OCI-LY1 (cell line): ENCODE results near the gene BBS9.

Experiments used
- H2AFZ ChIP-seq: fragments of 200-600 bp; sonication (generic), shearing (Covaris generic); 2 replicates; pipeline ENCODE4 v1.6.0; 2014; ENCODE audit warnings: antibody characterized with exemption, mild to moderate bottlenecking, low read length
- H3F3A ChIP-seq: fragments of 200-600 bp; sonication (generic), shearing (Covaris generic); 2 replicates; pipeline ENCODE4 v1.6.0; 2014; ENCODE audit warnings: mild to moderate bottlenecking, antibody characterized with exemption, low read length, moderate library complexity; ENCODE audit not compliant: insufficient read depth
- H3K27ac ChIP-seq: fragments of 200-600 bp; sonication (generic); 2 replicates; pipeline ENCODE4 v1.5.1; 2014; ENCODE audit warnings: low read length, mixed run types, mild to moderate bottlenecking, low read depth; ENCODE audit not compliant: poor library complexity, severe bottlenecking
- H3K27me3 ChIP-seq: fragments of 200-600 bp; sonication (generic); 2 replicates; pipeline ENCODE4 v1.6.0; 2014; ENCODE audit warnings: antibody characterized with exemption, mild to moderate bottlenecking, low read length, moderate library complexity; ENCODE audit not compliant: insufficient read depth
- H3K36me3 ChIP-seq: fragments of 200-600 bp; sonication (generic); 2 replicates; pipeline ENCODE4 v1.6.1; 2014; ENCODE audit warnings: mild to moderate bottlenecking, antibody characterized with exemption, low read length, moderate library complexity, mixed read lengths; ENCODE audit not compliant: insufficient read depth
- H3K4me1 ChIP-seq: fragments of 200-600 bp; sonication (generic); 2 replicates; pipeline ENCODE4 v1.5.1; 2014; ENCODE audit warnings: mild to moderate bottlenecking, low read length, moderate library complexity; ENCODE audit not compliant: insufficient read depth, severe bottlenecking
- H3K4me2 ChIP-seq: fragments of 200-600 bp; sonication (generic), shearing (Covaris generic); 2 replicates; pipeline ENCODE4 v1.6.1; 2014; ENCODE audit warnings: low read length
- H3K4me3 ChIP-seq: fragments of 200-600 bp; sonication (generic); 2 replicates; pipeline ENCODE4 v1.5.1; 2014; ENCODE audit warnings: low read length, low read depth, mild to moderate bottlenecking, mixed read lengths; ENCODE audit not compliant: poor library complexity, severe bottlenecking
- H3K79me2 ChIP-seq: fragments of 200-600 bp; shearing (Covaris generic); 2 replicates; pipeline ENCODE4 v1.6.1; 2016; ENCODE audit warnings: mixed run types, low read length, mixed read lengths; ENCODE audit not compliant: insufficient read depth
- H3K9ac ChIP-seq: fragments of 200-600 bp; sonication (generic), shearing (Covaris generic); 2 replicates; pipeline ENCODE4 v1.6.1; 2014; ENCODE audit warnings: mild to moderate bottlenecking, low read length, mixed read lengths
- H3K9me2 ChIP-seq: fragments of 200-600 bp; sonication (generic), shearing (Covaris generic); 2 replicates; pipeline ENCODE4 v1.6.1; 2014; ENCODE audit warnings: low read depth, mild to moderate bottlenecking, low read length, mixed read lengths
- H3K9me3 ChIP-seq: fragments of 200-600 bp; shearing (Covaris generic); 2 replicates; pipeline ENCODE4 v1.6.1; 2014; ENCODE audit warnings: low read length, mixed read lengths
- H4K20me1 ChIP-seq: fragments of 200-600 bp; sonication (generic), shearing (Covaris generic); 2 replicates; pipeline ENCODE4 v1.6.0; 2016; ENCODE audit warnings: mild to moderate bottlenecking, low read length; ENCODE audit not compliant: insufficient read depth
- CTCF ChIP-seq: fragments of 200-600 bp; sonication (generic), shearing (Covaris generic); IDR thresholded peaks from 2 replicates; pipeline ENCODE4 v1.5.1; 2017; ENCODE audit warnings: mild to moderate bottlenecking, antibody characterized with exemption, low read length, moderate library complexity, mixed read lengths
- EZH2 ChIP-seq: fragments of 200-600 bp; sonication (generic), shearing (Covaris generic); IDR thresholded peaks from 2 replicates; pipeline ENCODE4 v1.8.0; 2017; ENCODE audit warnings: borderline replicate concordance, mixed run types, mild to moderate bottlenecking, antibody characterized with exemption, low read length, moderate library complexity, mixed read lengths

BBS9 gene

DNA sequence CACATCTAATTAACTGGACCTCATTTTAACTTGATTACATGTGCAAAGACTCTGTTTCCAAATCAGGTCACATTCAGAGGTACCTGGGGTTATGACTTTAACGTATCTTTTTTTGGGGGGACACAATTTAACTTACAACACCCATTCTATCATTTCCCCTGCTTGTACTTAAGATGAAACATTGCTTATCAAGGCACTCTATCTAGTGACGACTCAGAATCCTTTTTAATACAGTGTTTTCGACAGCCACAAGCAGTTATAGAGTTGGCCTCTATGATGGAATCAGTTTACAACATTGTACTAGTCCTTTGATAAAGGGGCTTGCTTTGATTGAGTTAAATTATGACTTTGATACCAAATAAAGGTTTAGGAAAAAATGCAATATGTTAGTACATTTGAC is 22.7 kb downstream of the BBS9 start:
- Histone ChIP-seq H3K27ac (no peak overlapping the region), H3K4me1 (no peaks in the 10 kb centered on the region), H3F3A (no peaks in the 10 kb centered on the region), H3K4me3 (no peak overlapping the region), H2AFZ (no peak overlapping the region), H3K79me2 (no peaks in the 10 kb centered on the region), H4K20me1 (no peaks in the 10 kb centered on the region), H3K4me2 (no peak overlapping the region), H3K27me3 (no peaks in the 10 kb centered on the region), H3K9ac (no peak overlapping the region), H3K9me3 (no peaks in the 10 kb centered on the region), H3K9me2 (no peaks in the 10 kb centered on the region), H3K36me3 (no peaks in the 10 kb centered on the region)
- TF ChIP-seq CTCF, result no peak
- no peak for TF ChIP-seq EZH2

- H2AFZ ChIP-seq, result no peak overlapping the region
- H3F3A ChIP-seq, result no peaks in the 10 kb centered on the region
- no peak overlapping the region for H3K4me3 ChIP-seq
- no peaks in the 10 kb centered on the region for H3K27me3 ChIP-seq
- H3K27ac ChIP-seq, result no peak overlapping the region
- H3K4me2 ChIP-seq, result no peak overlapping the region
- H3K9ac ChIP-seq, result no peak overlapping the region
- no peak for TF ChIP-seq EZH2
- TF ChIP-seq CTCF, result no peak
- H4K20me1 ChIP-seq, result no peaks in the 10 kb centered on the region
- no peaks in the 10 kb centered on the region for H3K79me2 ChIP-seq
- no peaks in the 10 kb centered on the region for H3K36me3 ChIP-seq
- H3K9me2 ChIP-seq, result no peaks in the 10 kb centered on the region
- H3K4me1 ChIP-seq, result no peaks in the 10 kb centered on the region
- H3K9me3 ChIP-seq, result no peaks in the 10 kb centered on the region
These were observed 26.4 kb downstream of the BBS9 start for GRCh38 chr7:33155811-33156210.

GRCh38 chr7:33156441-33156840 is 27.1 kb downstream of the BBS9 start:
- TF ChIP-seq CTCF (no peak), EZH2 (no peak)
- H3K9ac ChIP-seq, result no peak overlapping the region
- H3K9me3 ChIP-seq, result no peaks in the 10 kb centered on the region
- H3K4me1 ChIP-seq, result no peaks in the 10 kb centered on the region
- H3K4me3 ChIP-seq, result no peak overlapping the region
- no peaks in the 10 kb centered on the region for H3K79me2 ChIP-seq
- H2AFZ ChIP-seq, result no peak overlapping the region
- no peak overlapping the region for H3K4me2 ChIP-seq
- no peaks in the 10 kb centered on the region for H4K20me1 ChIP-seq
- no peaks in the 10 kb centered on the region for H3K27me3 ChIP-seq
- no peaks in the 10 kb centered on the region for H3K36me3 ChIP-seq
- no peaks in the 10 kb centered on the region for H3F3A ChIP-seq
- H3K9me2 ChIP-seq, result no peaks in the 10 kb centered on the region
- H3K27ac ChIP-seq, result no peak overlapping the region
